CD4-positive, alpha-beta T cell treated with Interleukin-6 at 100 ng/mL for 8 hours (primary cell): ENCODE measurements around the gene RHBDL2.
"Not testable (repeated sequence)": the region's sequence is repeated elsewhere in the genome, so short reads cannot be mapped to it uniquely, and the experiment has no call there.

ENCODE experiments used
- DNase-seq: peaks from one replicate; pipeline ENCODE4 v3.0.0-alpha.2; 2020; ENCODE audit warnings: mixed read lengths, low spot score

RHBDL2 gene

DNA sequence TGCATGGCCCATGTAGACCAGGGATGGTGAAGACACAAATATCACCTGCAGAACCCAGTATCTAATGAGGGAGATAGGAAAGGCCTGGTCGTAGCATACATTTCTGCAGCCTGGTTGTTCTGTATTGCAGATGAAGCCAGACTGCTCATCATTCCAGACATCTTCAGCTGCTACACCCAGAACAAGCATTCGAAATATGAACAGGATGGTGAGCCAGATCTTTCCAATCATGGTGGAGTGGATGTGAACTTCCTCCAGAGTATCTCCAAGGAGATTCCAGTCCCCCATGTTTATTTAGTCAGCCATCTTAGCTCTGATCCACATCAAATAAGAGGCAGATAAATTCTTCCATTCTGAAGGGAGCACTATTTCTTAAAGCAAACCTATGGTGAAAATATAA is 65.8 kb downstream of the RHBDL2 start:
- DNase-seq, result no peak

DNA sequence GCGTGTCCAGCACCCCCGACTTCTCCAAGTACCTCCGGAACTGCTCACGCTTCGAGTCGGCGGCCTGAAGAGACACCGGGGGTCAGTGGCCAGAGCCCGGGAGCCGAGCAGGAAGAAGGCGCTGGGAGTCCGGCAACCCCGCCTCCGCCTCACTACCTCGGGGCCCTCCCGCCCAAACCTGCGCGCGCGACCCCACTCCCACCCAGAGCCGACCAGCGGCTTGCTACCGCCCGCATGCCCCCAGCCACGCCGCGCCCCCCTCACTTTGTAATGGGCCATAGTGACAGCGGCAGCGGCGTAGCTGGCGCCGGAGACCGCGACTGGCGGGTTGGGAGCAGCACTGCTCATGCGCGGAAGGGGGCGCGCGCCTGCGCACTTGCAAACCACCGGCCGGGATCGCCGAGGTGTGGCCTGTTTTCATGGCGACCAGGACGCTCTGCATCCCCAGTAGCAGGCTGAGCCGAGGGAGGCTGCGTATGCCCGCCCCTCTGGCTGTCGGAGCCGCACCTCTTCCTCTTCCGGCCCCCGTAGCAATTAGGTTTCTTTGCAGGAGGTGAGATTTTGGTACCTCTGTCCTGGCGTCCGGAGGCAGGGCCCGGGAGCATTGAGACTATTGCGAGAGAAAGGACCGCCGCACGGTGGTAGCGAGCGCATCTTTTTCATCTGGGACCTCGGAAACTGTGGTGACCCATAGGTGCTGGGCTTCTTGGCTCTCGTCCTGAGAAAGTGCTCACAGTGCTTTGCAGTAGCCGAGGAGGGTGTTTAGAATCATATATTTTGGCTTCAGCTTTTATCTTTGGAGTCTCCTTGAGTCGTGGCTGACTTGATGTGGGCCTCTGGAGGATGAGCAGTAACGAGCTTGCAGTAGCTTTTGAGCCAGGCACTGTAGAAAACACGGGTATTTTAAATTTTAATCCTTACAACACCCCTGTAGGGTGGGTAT is 68.3 kb downstream of the RHBDL2 start, which contains the start of gene MYCBP:
Gene MYCBP, minus strand, starts transcription at position 322 of the 943 bp plus-strand sequence. Its CDS starts 43 bp downstream, at position 279.
- DNase-seq, result peak; percentile 97

GRCh38 chr1:38872401-38873026 is 69.1 kb downstream of the RHBDL2 start:
- peak; percentile 27 for DNase-seq

- DNase-seq, result no peak
Observed at GRCh38 chr1:38870996-38871395, 70.6 kb downstream of the RHBDL2 start.

DNA sequence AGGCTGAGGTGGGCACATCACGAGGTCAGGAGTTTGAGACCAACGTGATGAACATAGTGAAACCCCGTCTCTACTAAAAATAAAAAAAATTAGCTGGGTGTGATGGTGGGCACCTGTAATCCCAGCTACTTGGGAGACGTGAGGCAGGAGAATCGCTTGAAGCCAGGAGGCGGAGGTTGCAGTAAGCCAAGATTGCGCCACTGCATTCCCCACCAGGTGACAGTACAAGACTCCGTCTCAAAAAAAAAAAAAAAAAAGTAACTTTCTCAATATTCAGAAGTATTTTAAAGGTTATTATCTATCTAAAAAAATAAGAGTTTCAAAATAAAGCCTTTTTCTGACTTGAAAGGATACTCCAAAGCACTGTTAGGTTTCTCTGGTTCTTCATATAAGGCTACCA is 74.4 kb downstream of the RHBDL2 start:
- DNase-seq, result no peak

- DNase-seq, result no peak
Observed at GRCh38 chr1:38865112-38865715, 76.4 kb downstream of the RHBDL2 start.

- DNase-seq, result no peak
Observed at GRCh38 chr1:38860454-38860795, 81.2 kb downstream of the RHBDL2 start.

DNA sequence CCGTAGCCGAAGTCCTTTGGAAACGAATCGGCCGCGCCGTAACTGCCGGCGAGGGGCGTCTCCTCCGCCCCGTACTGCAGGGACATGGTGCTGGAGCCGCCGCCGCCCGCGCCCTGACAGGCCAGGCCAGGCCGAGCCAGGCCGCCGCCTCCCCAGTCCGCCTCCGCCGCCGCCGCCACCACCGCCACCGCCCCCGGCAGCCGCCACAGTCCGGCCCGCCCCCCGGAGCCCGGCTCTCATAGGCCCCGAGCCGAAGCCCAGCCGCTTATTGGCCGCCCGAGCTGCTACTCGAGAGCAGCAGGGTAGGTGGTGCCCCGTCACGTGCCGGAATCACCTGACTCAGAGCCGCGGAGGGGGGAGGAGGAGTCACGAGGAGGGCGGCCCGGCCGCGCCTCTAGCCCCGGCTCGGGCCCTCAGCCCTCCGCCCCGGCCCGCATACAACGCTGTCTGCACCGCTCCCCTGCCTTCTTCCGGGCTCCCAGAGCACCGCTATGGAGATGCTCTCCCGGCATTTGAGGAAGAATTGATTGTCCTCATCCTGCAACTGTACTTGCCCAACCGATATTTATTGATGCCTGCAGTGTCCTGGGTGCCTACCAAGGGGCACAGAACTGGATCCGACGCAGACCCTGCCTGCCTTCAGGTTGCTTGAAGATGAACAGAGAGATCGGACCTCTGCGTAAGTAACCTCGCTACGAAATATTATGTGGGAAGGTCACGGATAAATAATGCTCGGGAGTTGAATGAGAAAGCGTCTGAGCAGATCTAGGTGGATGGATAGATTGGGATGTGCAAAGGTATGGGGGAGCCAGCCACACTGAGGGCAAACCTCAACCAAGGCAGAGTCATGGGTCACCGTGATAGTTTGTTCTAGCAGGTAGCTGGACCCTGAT is 81.8 kb downstream of the RHBDL2 start, which contains the start of gene RRAGC:
Gene RRAGC, minus strand, starts transcription at position 212 of the 893 bp plus-strand sequence. Its CDS starts 126 bp downstream, at position 86.
- peak; percentile 98 for DNase-seq

DNA sequence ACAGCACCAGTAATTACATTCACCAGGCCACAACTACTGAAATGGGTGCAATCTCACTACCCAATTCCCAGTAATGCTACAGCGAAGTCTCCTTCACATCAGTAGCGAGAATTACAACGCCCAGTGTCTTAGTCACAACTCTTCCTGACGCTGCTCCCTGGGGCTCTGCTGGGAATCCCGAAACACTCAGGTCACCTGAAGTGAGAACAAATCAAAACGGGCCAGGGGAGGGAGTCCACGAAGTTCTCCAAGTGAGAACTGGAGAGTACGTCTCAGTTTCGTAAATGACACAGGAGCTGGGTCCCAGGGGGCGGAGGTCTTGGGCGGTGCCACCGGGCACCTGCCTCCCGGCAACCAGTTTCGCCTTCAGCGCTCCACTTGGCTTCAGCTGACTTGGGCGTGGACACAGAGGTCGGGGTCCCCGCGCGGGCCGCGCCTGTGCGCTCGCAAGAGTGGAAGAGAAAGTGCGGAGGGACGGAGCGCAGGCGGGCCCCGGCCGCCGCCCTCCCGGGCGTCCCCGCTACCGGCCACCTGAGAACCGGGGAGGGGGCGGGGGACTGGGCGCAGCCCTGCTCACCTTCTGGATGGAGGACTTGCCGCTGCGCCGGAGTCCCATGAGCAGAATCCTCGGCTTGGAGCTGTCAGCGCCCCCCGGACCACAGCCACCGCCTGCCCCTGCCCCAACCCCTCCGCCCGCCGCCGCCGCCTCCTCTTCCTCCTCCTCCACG is 82.6 kb downstream of the RHBDL2 start:
- peak; percentile 12 for DNase-seq

GRCh38 chr1:38852780-38853179 is 88.8 kb downstream of the RHBDL2 start:
- DNase-seq, result no peak

GRCh38 chr1:38848071-38848470 is 93.6 kb downstream of the RHBDL2 start:
- no peak for DNase-seq

- DNase-seq, result no peak
Observed at GRCh38 chr1:38846210-38846609, 95.4 kb downstream of the RHBDL2 start.

- DNase-seq, result not testable (repeated sequence)
Observed at GRCh38 chr1:38845088-38845487, 96.5 kb downstream of the RHBDL2 start.

DNA sequence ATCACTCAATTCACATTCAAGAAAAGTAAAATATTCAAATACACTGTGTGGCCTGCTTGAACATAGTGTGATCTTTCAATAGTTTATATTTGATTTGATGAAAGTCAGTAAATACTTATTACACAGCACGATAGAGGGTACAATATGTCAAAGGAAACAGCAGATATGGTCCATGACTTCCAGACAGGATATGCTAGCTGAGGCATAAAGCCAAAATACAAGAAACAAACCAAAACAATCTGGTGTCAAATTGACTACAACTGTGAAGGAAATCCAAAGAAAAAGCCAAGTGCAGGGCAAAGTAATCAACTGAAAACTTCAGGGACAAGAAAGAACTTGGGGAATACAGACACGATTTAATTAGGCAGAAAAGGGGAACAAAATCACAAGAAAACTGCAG is 101.3 kb downstream of the RHBDL2 start:
- no peak for DNase-seq

GRCh38 chr1:38839363-38839762 is 102.3 kb downstream of the RHBDL2 start:
- no peak for DNase-seq

GRCh38 chr1:38836316-38836715 is 105.3 kb downstream of the RHBDL2 start:
- DNase-seq, result not testable (repeated sequence)
